ENCODE measurements around the gene TBC1D1. TPM values are rescaled to one million over a fixed set of nuclear protein-coding genes. Genes with fewer than 3 reads are reported as not detected.
A peak's percentile ranks its signal among the peaks of the same experiment; 100 is the strongest.

Gene TBC1D1
- total RNA-seq, 1 experiment from 2014 or later: 38.1 TPM

- no peak for DNase-seq (ENCODE audit: extremely low read depth, low read depth)
Measured at GRCh38 chr4:37884855-37885487, 5.9 kb upstream of the TBC1D1 start.

- DNase-seq (ENCODE audit: extremely low read depth, low read depth): no peak
Measured at GRCh38 chr4:37885496-37885895, 5.4 kb upstream of the TBC1D1 start.

- peak; percentile 18 for DNase-seq (ENCODE audit: extremely low read depth, low read depth)
Measured at GRCh38 chr4:37889849-37890800, 759 bp upstream of the TBC1D1 start.

GRCh38 chr4:37891260-37892159 lies 626 bp downstream of the TBC1D1 start:
- DNase-seq (ENCODE audit: extremely low read depth, low read depth): no peak

GRCh38 chr4:37892641-37893040 lies 1.8 kb downstream of the TBC1D1 start:
- DNase-seq (ENCODE audit: extremely low read depth, low read depth): no peak

DNA sequence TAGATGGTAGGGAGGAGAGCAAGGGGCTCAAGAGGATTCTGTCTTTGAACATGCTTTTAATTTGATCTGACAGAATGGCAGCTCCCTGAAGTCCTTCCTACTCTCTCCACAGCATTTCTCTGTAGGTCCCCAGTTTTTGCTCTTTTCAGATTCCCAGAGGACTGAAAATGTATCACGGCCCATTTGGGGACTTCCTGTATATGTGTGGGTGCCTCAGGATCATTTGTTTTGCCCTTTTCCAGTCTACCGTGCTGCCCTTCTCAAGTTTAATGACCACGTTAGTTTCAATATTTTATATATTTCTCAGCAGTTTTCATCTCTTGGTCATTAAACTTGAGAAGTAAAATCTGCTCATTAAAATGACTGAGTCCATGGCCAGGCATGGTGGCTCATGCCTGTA lies 2.3 kb downstream of the TBC1D1 start:
- no peak for DNase-seq (ENCODE audit: extremely low read depth, low read depth)

GRCh38 chr4:37895271-37895670 lies 4.4 kb downstream of the TBC1D1 start:
- no peak for DNase-seq (ENCODE audit: extremely low read depth, low read depth)

DNA sequence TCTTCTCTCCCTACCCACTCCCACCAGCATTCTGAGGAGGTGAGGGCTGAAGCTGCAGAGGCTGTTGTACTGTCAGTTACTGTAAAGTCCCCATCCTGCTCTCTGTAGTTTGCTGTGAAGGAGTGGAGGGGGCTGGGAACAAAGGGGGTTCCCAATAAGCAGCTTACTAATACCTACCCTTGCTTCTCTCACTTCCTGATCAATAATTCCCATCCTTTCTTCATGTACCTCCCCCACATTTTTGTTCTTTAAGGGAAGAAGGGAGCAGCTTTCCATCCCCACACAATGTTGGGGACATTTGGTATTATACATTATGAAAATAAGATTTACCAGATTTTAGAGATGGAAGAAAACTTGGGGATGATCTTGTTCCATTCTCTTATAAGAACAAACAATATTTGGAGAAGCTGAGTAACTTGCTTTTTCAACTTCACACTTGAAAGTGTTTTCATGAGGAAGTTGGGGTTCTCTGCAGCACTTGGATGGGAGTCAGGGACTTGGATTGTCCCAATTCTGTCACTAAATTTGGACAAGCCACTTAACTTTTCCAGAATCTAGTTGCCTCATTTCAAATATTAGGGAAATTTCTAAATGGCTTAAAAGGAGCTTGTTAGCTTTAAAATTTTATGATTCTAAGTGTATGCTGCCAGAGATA lies 5.4 kb downstream of the TBC1D1 start:
- DNase-seq (ENCODE audit: extremely low read depth, low read depth): no peak

DNA sequence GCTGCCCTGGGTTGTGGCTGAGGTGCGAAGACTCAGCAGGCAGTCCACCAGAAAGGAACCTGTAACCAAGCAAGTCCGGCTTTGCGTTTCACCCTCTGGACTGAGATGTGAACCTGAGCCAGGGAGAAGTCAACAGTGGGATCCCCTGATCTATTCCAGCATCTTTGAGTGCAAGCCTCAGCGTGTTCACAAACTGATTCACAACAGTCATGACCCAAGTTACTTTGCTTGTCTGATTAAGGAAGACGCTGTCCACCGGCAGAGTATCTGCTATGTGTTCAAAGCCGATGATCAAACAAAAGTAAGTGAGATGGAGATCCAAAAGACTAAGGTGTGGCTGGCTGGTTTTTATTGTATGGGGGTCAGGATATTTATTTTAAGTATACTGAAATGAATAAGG lies 11.3 kb downstream of the TBC1D1 start:
- DNase-seq (ENCODE audit: extremely low read depth, low read depth): no peak

DNA sequence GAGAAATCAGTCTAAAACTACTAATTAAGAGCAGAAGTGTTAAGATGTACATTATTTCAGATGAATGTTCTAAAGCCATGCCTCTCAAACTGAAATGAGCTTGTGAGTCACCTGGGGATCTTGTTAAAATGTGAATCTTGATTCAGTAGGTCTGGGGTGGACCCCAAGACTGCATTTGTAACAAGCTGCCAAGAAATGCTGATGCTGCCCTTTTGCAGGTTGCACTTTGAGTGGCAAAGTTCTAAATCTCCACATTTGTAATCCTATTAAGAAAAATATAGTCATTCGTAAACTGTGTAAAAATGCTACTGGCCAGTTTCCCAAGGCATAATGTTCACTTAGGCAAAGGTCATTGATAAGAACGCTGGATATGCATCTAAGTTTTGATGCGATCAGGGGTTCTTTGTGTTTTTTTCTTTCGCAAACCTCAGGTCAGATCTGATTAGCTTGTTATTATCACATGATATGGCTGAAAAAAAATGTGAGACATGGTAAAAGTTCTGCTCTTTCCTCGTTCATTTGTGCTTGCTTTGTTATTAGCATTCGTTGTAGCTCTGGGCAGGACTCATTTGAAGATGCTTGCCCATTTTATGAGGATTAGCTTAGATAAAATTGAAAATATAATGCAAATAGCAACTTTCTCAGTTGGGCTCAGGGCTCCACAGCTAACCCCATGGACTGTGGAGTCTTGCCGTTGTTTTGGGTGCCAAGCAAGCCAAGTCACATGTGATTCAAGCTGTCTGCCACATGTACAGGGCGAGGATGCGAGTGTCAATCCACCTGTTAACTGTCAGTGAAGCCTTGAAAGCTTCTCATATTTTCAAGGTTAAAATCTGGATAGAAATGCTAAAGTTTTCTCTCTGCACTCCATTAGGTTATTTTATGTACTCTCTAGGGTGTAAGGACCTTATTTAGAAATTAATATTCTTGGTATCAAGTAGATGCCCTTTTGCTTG lies 12.1 kb downstream of the TBC1D1 start:
- no peak for DNase-seq (ENCODE audit: extremely low read depth, low read depth)

- DNase-seq (ENCODE audit: extremely low read depth, low read depth): no peak
Measured at GRCh38 chr4:37903901-37904300, 13.0 kb downstream of the TBC1D1 start.

- no peak for DNase-seq (ENCODE audit: extremely low read depth, low read depth)
Measured at GRCh38 chr4:37904824-37905223, 13.9 kb downstream of the TBC1D1 start.

- DNase-seq (ENCODE audit: extremely low read depth, low read depth): no peak
Measured at GRCh38 chr4:37905533-37906169, 14.8 kb downstream of the TBC1D1 start.

DNA sequence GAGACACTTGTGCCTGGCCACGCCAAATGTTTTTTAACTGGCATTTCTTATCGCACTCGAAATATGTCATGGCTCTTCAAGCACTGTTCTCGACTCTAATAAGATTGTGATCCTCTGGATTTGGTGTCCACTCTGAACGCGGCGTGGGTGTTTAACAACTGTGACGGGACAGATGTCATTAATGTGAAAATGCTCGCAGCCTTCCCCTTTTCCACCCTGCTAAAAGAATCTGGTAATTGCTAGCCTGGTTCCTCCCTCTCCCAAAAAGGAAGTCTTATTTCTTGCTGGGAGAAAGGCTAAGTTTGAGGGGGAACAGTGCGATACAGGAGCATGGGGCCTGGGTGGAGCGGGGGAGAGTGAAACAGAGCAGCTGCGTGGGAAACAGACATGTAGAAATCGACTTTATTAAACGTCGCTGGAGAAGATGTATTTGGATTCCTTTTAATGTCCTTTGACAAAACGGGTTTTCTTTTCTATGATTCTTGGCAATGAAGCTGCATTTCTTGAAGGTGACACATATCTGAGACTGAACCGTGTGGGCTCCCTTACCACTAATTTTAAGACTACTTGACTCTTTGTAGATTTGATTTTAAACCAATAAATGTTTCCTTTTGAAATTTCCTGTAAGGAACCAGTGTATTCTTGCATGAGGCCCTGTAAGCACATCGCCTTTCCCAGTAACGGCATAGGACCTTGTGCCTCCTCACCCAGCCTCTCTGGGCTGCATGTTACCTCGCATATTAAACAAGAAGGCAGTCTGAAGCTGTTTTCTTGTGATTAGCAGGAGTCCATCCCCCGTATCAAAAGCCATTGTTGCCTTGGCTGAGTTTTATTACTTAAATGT lies 17.8 kb downstream of the TBC1D1 start:
- no peak for DNase-seq (ENCODE audit: extremely low read depth, low read depth)

GRCh38 chr4:37909332-37910090 lies 18.6 kb downstream of the TBC1D1 start:
- DNase-seq (ENCODE audit: extremely low read depth, low read depth): no peak

DNA sequence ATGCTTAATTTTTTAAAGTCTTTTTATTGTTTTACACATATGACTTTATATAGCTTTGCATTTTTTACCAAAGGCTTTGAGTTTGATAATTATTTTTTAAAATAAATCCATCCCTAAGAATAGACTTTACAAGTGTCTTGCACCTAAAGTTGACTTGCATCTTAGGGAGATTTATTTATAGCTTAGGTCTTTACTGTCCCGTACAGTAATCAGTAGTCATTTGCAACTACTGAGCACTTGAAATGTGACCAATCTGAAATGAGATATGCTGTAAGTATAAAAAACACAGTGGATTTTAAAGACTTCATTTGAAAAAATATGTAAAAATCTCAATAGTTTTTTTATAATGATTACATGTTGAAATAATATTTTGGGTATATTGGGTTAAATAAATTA lies 19.2 kb downstream of the TBC1D1 start:
- no peak for DNase-seq (ENCODE audit: extremely low read depth, low read depth)

DNA sequence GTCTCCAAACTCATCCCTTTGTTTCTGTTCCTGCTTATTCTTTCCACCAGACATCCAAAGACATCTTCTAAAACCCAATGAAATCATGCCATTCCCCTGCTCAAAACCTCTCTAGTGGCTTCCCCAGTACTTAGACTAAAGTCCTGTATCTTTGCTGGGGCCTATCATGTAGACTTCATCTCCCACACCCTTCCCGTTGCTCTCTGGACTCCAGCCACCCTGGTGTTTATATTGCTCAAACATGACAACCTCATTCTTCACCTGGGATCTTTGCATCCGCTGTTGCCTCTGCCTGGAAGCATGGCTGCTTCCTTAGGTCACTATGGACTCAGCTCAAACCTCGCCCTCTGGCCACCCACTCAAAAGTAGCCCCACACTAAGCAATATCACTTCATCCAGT lies 23.7 kb downstream of the TBC1D1 start:
- no peak for DNase-seq (ENCODE audit: extremely low read depth, low read depth)

All from NCI-H460 (cell line).